SK-N-SH treated with all-trans-retinoic acid at 6 μM for 48 hours (cell line): ENCODE results near the gene STT3A.

Source experiments
- ATAC-seq: fragments of 200-7000 bp; cut with Tn5 transposase; 3 replicates; pipeline ENCODE4 v1.9.1; 2020; ENCODE audit warnings: mild to moderate bottlenecking, moderate library complexity
- ARNTL ChIP-seq: fragments of 450-650 bp; formaldehyde crosslinking; IDR thresholded peaks from 2 replicates; pipeline ENCODE4 v1.5.0; 2020; ENCODE audit warnings: low read depth, mild to moderate bottlenecking, moderate library complexity, borderline replicate concordance
- BACH2 ChIP-seq: fragments of 250-450 bp; sonication (Bioruptor Pico); IDR thresholded peaks from 2 replicates; pipeline ENCODE4 v1.9.0; 2021; ENCODE audit warnings: mild to moderate bottlenecking, borderline replicate concordance
- CREB5 ChIP-seq: fragments of 250-450 bp; sonication (Bioruptor Pico); IDR thresholded peaks from 2 replicates; pipeline ENCODE4 v1.5.1; 2020; ENCODE audit warnings: low read depth, mild to moderate bottlenecking, moderate library complexity
- CSRNP3 ChIP-seq: fragments of 250-450 bp; sonication (Bioruptor Pico); IDR thresholded peaks from 2 replicates; pipeline ENCODE4 v1.5.1; 2021; ENCODE audit warnings: mild to moderate bottlenecking, moderate library complexity
- PATZ1 ChIP-seq: fragments of 250-450 bp; sonication (Bioruptor Pico); IDR thresholded peaks from 2 replicates; pipeline ENCODE4 v1.8.0; 2020; ENCODE audit warnings: mild to moderate bottlenecking, moderate library complexity, borderline replicate concordance
- PPARA ChIP-seq: fragments of 250-450 bp; sonication (Bioruptor Pico); IDR thresholded peaks from 2 replicates; pipeline ENCODE4 v1.5.0; 2020; ENCODE audit warnings: mild to moderate bottlenecking, borderline replicate concordance
- RARB ChIP-seq: fragments of 250-450 bp; sonication (Bioruptor Pico); IDR thresholded peaks from 2 replicates; pipeline ENCODE4 v1.8.0; 2021; ENCODE audit warnings: mild to moderate bottlenecking, moderate library complexity
- TCF4 ChIP-seq: fragments of 250-450 bp; sonication (Bioruptor Pico); IDR thresholded peaks from 2 replicates; pipeline ENCODE4 v1.8.0; 2021; ENCODE audit warnings: mild to moderate bottlenecking, moderate library complexity, borderline replicate concordance
- TOX ChIP-seq: fragments of 250-450 bp; sonication (Bioruptor Pico); IDR thresholded peaks from 2 replicates; pipeline ENCODE4 v1.8.0; 2021; ENCODE audit warnings: mild to moderate bottlenecking, moderate library complexity, borderline replicate concordance
- ZC3H10 ChIP-seq: fragments of 250-450 bp; sonication (Bioruptor Pico); IDR thresholded peaks from 2 replicates; pipeline ENCODE4 v1.5.1; 2021; ENCODE audit warnings: mild to moderate bottlenecking, moderate library complexity
- ZFP3 ChIP-seq: fragments of 250-450 bp; sonication (Bioruptor Pico); IDR thresholded peaks from 2 replicates; pipeline ENCODE4 v1.5.0; 2020; ENCODE audit warnings: mild to moderate bottlenecking, moderate library complexity
- ZFP30 ChIP-seq: fragments of 450-650 bp; formaldehyde crosslinking; IDR thresholded peaks from 2 replicates; pipeline ENCODE4 v1.5.0; 2022; ENCODE audit warnings: mild to moderate bottlenecking, moderate library complexity
- ZNF70 ChIP-seq: fragments of 450-650 bp; formaldehyde crosslinking; IDR thresholded peaks from 2 replicates; pipeline ENCODE4 v1.5.0; 2020; ENCODE audit warnings: mild to moderate bottlenecking, moderate library complexity

The STT3A gene

DNA sequence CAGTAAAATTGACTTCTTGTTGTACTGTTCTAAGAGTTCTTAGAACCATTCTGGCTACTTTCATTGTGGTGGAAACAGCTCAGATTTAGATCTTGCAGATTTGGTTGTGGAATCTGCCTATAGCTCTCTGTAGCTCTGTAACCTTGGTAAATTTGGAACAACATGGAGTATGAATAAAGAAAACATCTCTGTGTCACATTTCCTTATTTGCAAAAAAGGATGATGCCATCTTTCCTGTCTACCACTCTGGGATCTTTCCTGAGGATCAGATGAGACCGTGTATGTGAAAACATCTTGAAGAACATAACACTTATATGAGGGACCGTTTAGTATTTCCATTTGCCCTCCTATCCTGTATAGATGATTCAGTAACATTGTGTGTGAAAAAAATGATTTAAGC lies 78.9 kb downstream of the STT3A start:
- no peak for TF ChIP-seq CREB5
- no peak for TF ChIP-seq CSRNP3 (CRISPR knock-in tag)
- no peak for TF ChIP-seq TOX (CRISPR knock-in tag)
- TF ChIP-seq ZFP30 (CRISPR knock-in tag): no peak
- TF ChIP-seq ZC3H10 (CRISPR knock-in tag): no peak
- TF ChIP-seq ARNTL (CRISPR knock-in tag): no peak
- no peak for TF ChIP-seq ZNF70 (CRISPR knock-in tag)
- no peak for TF ChIP-seq RARB (CRISPR knock-in tag)
- TF ChIP-seq PPARA (CRISPR knock-in tag): no peak
- TF ChIP-seq TCF4 (CRISPR knock-in tag): no peak
- no peak for TF ChIP-seq ZFP3 (CRISPR knock-in tag)
- no peak for TF ChIP-seq PATZ1
- no peak for TF ChIP-seq BACH2 (CRISPR knock-in tag)
- ATAC-seq: no peak
